Esophagus (tissue), 2 donors: Measurements from ENCODE around the gene MICALL1. TPM values are rescaled to one million over a fixed set of nuclear protein-coding genes. Genes with fewer than 3 reads are reported as not detected.
A peak's percentile ranks its signal among the peaks of the same experiment; 100 is the strongest.

Experiments used
- H3K27ac ChIP-seq, 2 donors: one replicate each; pipeline ENCODE4 v1.5.1; 2013; ENCODE audit warnings: low read depth in 2 of 2, mild to moderate bottlenecking in 2 of 2, inconsistent platforms in 1 of 2, low read length in 1 of 2, moderate library complexity in 1 of 2
- H3K27me3 ChIP-seq, 2 donors: one replicate each; pipeline ENCODE4 v1.6.1; 2013; ENCODE audit warnings: low read length in 2 of 2, control low read depth in 1 of 2, mild to moderate bottlenecking in 1 of 2; ENCODE audit not compliant: insufficient read depth in 2 of 2, control insufficient read depth in 1 of 2
- H3K36me3 ChIP-seq, 2 donors: one replicate each; pipeline ENCODE4 v1.6.1; 2013; ENCODE audit warnings: low read length in 1 of 2; ENCODE audit not compliant: control insufficient read depth in 2 of 2, insufficient read depth in 2 of 2
- H3K4me1 ChIP-seq, 2 donors: one replicate each; pipeline ENCODE4 v1.6.1; 2013; ENCODE audit warnings: low read length in 1 of 2; ENCODE audit not compliant: control insufficient read depth in 2 of 2, insufficient read depth in 2 of 2
- H3K4me3 ChIP-seq, 2 donors: one replicate each; pipeline ENCODE4 v1.5.1; 2013; ENCODE audit warnings: low read length in 2 of 2, mild to moderate bottlenecking in 2 of 2, low read depth in 1 of 2, moderate library complexity in 1 of 2
- H3K9me3 ChIP-seq, 2 donors: one replicate each; pipeline ENCODE4 v1.6.1; 2013; ENCODE audit warnings: mild to moderate bottlenecking in 2 of 2, low read depth in 1 of 2, low read length in 1 of 2, moderate library complexity in 1 of 2; ENCODE audit not compliant: control insufficient read depth in 2 of 2, insufficient read depth in 1 of 2
- WGBS, 2 donors: extraction: QIAGEN DNeasy Blood & Tissue Kit; methylation state at CpG; one replicate each; pipeline ENCODE4 v1.1.7; 2013; 5-methylcytosine and 5-hydroxymethylcytosine counted together
- polyA plus RNA-seq, 2 donors: library from polyadenylated mRNA; stranded (reverse); fragments of 200-250 nt; gene quantifications; one replicate each; pipeline ENCODE4 v1.2.3, GENCODE V29; 2013
- donor health status: healthy with polysubstance abuse.
- donor health status: Bipolar disorder and iron deficiency.

The MICALL1 gene
- polyA plus RNA-seq, 2 donors, result 41.7 to 44.1 TPM

DNA sequence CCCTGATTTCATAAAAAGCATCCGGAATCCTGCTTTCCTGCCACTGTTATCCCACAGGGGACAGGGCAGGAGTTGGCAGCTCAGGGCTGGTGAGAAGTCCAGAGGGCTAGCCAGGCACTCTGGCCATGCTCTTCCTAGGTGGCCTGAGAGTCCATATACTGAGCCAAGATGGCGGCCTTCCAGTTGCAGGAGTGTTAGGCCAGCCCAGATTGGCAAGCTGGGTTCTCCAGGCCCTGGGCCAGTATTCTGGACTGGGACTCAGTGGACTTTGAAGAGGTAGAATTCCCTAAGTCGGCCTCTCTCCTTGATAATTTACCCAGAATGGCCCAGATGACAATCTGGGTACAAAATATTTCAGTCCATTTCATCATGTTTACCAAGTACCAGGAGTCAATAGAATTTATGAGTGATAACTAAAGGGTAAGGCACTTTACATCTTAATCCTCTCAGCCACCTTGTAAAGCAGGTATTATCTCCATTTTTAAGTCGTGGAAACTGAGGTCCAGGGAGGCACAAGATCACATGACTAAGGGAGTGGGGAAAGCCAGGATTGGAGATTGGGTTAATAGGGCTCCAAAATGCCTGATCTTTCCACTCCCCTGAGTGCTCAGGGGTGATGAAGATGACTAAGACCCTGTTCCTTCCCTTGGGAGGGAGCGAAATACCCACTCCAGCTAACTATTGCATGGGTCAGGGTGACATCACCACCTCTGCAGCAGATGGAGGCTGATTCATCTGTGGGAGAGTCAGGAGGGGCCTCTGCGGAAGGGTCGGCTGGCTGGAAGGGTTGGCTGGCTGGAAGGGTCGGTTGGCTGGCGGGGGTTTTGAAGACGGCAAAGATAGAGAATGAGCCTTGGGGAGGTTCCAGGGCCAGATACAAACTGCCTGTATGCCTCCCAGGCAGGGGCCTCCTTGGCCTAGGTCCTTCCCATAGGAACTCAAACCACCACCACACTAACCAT, 1.2 kb upstream of the MICALL1 start:
- H3K36me3 ChIP-seq, result peaks cover 0 to 2% of the 10 kb centered on the region in 2 donors
- peak overlapping the region; percentile 94 to 96 for H3K27ac ChIP-seq
- 64 to 76% methylated on average over 10 of the region's 10 CpGs for WGBS, 2 donors
- H3K4me1 ChIP-seq, result peaks cover 0 to 26% of the 10 kb centered on the region in 2 donors
- no peaks in the 10 kb centered on the region for H3K27me3 ChIP-seq
- no peak overlapping the region for H3K4me3 ChIP-seq
- no peaks in the 10 kb centered on the region for H3K9me3 ChIP-seq

DNA sequence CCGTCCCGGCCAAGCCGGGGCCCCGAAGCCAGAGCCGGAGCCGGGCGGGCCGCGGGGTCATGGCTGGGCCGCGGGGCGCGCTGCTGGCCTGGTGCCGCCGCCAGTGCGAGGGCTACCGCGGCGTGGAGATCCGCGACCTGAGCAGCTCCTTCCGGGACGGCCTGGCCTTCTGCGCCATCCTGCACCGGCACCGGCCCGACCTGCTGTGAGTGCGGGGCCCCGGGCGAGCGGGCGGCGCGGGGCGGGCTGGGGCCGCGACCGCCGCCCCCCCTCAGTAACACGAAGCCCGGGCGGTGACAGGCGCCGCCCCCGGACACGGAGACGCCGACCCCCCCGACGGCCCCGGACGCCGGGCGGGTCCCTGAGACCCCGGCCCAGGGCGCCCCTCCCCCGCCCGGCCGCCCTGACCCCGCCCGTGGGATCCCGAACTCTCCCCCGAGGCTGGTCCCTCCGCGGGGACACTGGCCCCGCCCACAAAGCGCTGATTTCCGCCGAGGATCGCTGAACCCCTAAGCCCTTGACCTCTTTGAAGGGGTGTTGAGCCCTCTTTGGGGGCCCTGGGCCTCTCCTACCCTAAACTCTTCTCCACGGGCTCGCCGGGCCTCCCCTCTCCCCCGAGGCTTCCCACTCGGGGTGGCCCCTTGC, 389 bp downstream of the MICALL1 start:
- 0 to 1% methylated on average over 44 to 75 of the region's 75 CpGs for WGBS, 2 donors
- Histone ChIP-seq H3K27ac (peak overlapping the region; percentile 94 to 96), H3K9me3 (no peaks in the 10 kb centered on the region), H3K4me1 (peaks cover 5 to 32% of the 10 kb centered on the region in 2 donors), H3K27me3 (no peaks in the 10 kb centered on the region), H3K4me3 (peak overlapping the region; percentile 86 to 91), H3K36me3 (peaks cover 0 to 5% of the 10 kb centered on the region in 2 donors)

DNA sequence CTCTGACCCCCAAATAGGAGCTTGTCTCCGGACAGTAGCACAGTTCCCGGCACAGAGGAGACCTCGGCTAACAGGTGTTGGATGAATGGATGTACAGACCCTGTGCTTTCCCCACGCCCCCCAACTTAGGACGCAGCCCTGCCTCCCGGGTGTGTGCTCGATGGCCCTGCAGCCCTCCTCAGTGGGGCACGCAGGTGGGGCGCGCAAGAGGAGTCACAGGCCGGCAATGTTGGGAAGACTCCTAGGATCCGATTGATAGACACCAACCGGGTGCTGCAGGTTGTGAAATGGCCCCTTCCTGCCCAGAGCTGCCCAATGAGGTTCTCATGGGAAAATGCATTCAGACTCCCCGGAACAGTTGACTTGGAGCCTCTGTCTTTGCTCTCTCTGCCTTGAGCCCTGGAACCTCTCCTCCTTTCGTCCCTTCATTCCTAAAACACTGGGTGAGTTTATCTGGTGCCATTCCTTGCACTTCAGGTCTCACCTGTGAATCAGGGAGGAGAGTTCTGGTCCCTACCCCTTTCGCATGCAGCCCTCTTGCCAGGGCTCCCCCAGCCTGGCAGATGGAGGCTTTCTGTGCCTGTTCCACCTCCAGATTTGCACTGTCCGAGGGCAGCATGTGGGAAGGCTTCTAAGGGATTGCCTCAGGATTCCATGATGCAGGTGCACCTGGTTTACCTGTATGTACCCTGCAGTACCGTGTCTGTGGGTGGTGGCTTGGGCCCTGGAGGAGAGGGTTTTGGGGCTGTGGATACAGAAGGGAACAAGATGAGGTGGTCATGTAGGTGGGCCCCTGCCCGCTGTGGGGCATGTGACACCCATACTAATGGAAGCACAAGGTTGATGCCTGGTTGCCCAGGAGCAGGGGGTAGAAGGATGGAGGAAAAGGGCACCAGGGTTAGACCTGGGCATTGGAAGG, 1.2 kb downstream of the MICALL1 start:
- Histone ChIP-seq H3K27ac (peak overlapping the region; percentile 94 to 96), H3K4me1 (peaks cover 5 to 35% of the 10 kb centered on the region in 2 donors), H3K36me3 (peaks cover 2 to 12% of the 10 kb centered on the region in 2 donors), H3K9me3 (no peaks in the 10 kb centered on the region), H3K4me3 (peak overlapping the region; percentile 86 to 91), H3K27me3 (no peaks in the 10 kb centered on the region)
- WGBS, 2 donors, result 30 to 32% methylated on average over 19 of the region's 19 CpGs

DNA sequence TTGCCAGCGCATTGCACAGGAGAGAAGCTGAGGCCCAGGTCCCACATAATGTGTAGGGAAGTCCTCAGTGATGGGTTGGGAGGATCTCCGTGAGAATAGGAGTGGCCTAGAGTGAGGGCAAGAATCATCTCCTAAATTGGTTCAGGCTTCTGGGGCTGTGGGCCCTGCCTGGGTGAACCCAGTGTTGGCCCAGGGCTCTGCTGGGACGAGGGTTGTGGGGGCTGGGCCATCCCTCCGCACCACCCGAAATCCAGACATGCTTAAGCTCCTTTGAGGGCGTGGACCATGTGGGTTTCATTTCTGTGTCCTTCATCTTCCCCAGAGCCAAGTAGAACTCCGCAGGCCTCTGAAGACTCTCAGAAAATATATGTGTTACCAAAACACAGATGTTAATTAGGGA, 3.7 kb downstream of the MICALL1 start:
- H3K36me3 ChIP-seq, result peaks cover 10 to 22% of the 10 kb centered on the region in 2 donors
- WGBS, 2 donors, result 47 to 64% methylated on average over 7 of the region's 7 CpGs
- H3K9me3 ChIP-seq, result no peaks in the 10 kb centered on the region
- H3K27me3 ChIP-seq, result no peaks in the 10 kb centered on the region
- H3K4me1 ChIP-seq, result peaks cover 5 to 32% of the 10 kb centered on the region in 2 donors
- H3K27ac ChIP-seq, result peak overlapping the region; percentile 69 to 83
- no peak overlapping the region for H3K4me3 ChIP-seq

DNA sequence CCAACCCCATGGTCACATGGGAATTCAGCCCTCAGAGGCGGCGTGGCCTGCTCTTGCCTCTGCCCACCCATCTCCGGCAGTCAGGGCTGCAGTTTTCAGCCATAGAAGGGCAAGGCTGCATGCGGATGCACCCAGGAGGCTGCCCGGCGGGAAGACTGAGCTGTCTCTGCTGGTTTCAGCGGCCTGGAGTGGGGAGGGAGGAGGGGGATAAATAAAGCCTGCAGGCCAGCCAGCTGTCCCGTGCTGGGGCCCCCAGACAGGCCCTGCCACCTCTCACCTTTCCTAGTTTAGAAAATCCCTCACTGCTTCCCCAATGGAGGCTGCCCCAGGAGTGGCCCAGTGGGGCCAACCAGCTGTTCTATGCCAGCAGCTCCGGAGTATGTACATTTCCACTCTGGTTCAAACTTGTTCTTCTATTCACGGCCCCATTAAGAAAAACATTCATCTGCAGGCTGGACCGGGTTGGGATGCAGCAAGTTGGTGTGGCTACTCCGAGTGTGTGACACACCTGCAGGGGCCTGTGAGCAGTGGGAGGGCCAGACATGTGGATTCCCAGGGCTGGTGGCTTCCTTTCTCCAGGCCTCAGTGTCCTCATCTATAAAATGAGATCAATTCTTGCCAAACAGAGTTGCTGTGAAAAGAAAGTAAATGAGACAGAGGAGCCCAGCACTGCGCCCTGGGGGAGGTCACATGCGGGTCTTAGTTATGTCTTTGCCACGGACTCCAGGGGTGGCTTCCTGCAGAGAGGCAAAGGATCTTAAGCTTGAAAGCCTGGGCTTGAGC, 5.0 kb downstream of the MICALL1 start:
- Histone ChIP-seq H3K36me3 (peaks cover 10 to 22% of the 10 kb centered on the region in 2 donors), H3K27me3 (no peaks in the 10 kb centered on the region), H3K4me3 (no peak overlapping the region), H3K4me1 (peaks cover 5 to 26% of the 10 kb centered on the region in 2 donors), H3K9me3 (no peaks in the 10 kb centered on the region), H3K27ac (peak overlapping the region; percentile 69 to 83)
- 39 to 66% methylated on average over 15 of the region's 15 CpGs for WGBS, 2 donors

DNA sequence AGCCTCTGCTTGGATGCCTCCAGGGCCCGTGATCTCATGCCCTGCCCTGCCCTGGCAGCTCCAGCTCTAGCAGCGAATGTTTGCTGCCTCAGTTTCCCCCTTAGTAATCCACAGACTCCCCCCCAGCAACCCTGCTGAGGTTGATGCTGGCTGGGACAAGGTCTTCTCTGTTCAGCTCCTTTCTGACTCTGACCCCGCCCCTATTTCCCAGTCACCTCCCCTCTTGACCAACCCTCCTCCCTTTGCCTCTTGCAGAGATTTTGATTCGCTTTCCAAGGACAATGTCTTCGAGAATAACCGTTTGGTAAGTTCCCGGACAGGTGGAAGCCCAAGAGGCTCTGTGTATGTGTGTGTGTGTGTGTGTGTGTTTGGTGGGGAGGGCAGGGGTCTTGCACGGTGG, 5.6 kb downstream of the MICALL1 start:
- H3K9me3 ChIP-seq, result no peaks in the 10 kb centered on the region
- H3K4me1 ChIP-seq, result peaks cover 5 to 26% of the 10 kb centered on the region in 2 donors
- WGBS, 2 donors, result 53 to 71% methylated on average over 8 of the region's 8 CpGs
- H3K27ac ChIP-seq, result peak overlapping the region; percentile 69 to 83
- no peak overlapping the region for H3K4me3 ChIP-seq
- peaks cover 10 to 25% of the 10 kb centered on the region in 2 donors for H3K36me3 ChIP-seq
- H3K27me3 ChIP-seq, result no peaks in the 10 kb centered on the region

DNA sequence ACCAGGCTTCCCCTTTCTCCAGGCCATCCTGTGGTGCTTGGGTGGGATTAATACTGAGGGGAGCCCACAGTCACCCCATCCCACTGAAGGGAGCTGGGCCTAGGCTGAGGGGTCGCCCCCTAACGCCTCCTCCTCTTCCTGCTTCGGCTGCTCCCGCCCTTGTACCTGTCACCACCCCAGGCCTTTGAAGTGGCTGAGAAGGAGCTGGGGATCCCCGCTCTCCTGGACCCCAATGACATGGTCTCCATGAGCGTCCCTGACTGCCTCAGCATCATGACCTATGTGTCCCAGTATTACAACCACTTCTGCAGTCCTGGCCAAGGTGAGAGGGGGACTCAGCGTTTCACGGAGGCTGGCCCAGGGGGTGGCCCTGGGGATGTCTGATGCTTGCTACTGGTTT, 6.1 kb downstream of the MICALL1 start:
- Histone ChIP-seq H3K36me3 (peaks cover 10 to 26% of the 10 kb centered on the region in 2 donors), H3K27me3 (no peaks in the 10 kb centered on the region), H3K27ac (peak overlapping the region in 1 of 2 donors; percentile 83), H3K4me3 (no peak overlapping the region), H3K9me3 (no peaks in the 10 kb centered on the region), H3K4me1 (peaks cover 5 to 22% of the 10 kb centered on the region in 2 donors)
- 73 to 76% methylated on average over 6 to 8 of the region's 8 CpGs for WGBS, 2 donors

DNA sequence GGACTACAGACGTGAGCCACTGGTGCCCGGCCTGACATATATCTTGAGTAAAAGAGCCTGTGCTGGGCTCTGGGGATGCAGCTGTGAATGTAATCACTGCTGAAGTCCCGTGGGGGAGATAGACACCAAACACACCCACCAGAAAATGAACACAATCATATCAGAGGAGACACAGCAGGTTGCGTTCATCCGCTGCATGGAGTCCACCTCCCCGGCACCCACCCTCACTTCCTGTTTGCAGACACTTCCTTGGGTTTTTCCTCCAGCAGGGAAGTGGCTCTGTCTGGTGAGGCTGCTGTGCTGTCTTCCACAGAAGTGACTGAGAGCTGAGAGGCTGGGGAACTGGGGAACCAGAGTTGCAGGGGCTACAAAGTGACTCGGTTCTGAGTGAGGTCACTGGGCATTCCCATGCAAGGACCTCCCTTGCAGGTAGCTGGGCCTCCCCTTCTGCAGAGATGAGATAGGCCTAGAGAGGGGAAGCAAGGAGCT, 7.2 kb downstream of the MICALL1 start:
- Histone ChIP-seq H3K27me3 (no peaks in the 10 kb centered on the region), H3K36me3 (peaks cover 10 to 36% of the 10 kb centered on the region in 2 donors), H3K4me1 (peaks cover 5 to 15% of the 10 kb centered on the region in 2 donors), H3K9me3 (no peaks in the 10 kb centered on the region), H3K4me3 (no peak overlapping the region), H3K27ac (no peak overlapping the region)
- WGBS, 2 donors, result 78 to 79% methylated on average over 7 of the region's 7 CpGs
